HepG2 (cell line): ENCODE data around the gene RPS19BP1. TPM values are rescaled to one million over a fixed set of nuclear protein-coding genes. Genes with fewer than 3 reads are reported as not detected.

ENCODE experiments used
- DNMT3B ChIP-seq: conservative IDR thresholded peaks from 2 replicates; pipeline ENCODE4 v1.6.1; 2016; ENCODE audit warnings: missing biosample characterization, control low read depth
- HNF4A ChIP-seq: sonication (generic); formaldehyde crosslinking; IDR thresholded peaks from 2 replicates; pipeline ENCODE4 v1.4.0; 2020; ENCODE audit warnings: missing genetic modification reagents
- ZBTB3 ChIP-seq: sonication (generic); formaldehyde crosslinking; IDR thresholded peaks from 2 replicates; pipeline ENCODE4 v1.4.0; 2020; ENCODE audit warnings: low read depth, mild to moderate bottlenecking, moderate library complexity, missing genetic modification reagents, borderline replicate concordance
- ZBTB8A ChIP-seq: sonication (generic); formaldehyde crosslinking; IDR thresholded peaks from 2 replicates; pipeline ENCODE4 v1.4.0; 2020; ENCODE audit warnings: mild to moderate bottlenecking, low read depth, missing genetic modification reagents, borderline replicate concordance
- ZC3H13 ChIP-seq: sonication (generic); formaldehyde crosslinking; IDR thresholded peaks from 2 replicates; pipeline ENCODE4 v1.8.1; 2023; ENCODE audit warnings: mild to moderate bottlenecking, missing genetic modification reagents, moderate library complexity
- polyA plus RNA-seq, 8 experiments: library from polyadenylated mRNA; depleted of rRNA in 3 of 8; stranded (reverse) in 7 of 8; unstranded in 1 of 8; fragments of >200 nt; fragmentation: Illumina TruSeq in 4 of 8; extraction: Trizol in 4 of 8; gene quantifications; 2 replicates each; pipeline versions ENCODE4 v1.2.1 to v1.2.3, GENCODE V29; 2011 to 2016; ENCODE audit warnings: low read depth in 4 of 8, missing spikeins in 1 of 8, mixed read lengths in 1 of 8; ENCODE audit not compliant: insufficient read depth in 1 of 8
- total RNA-seq, 5 experiments: library from RNA; depleted of rRNA; stranded (reverse); fragments of >200 nt; fragmentation: Illumina TruSeq; extraction: Trizol; gene quantifications; 2 replicates each; pipeline ENCODE4 v1.2.3, GENCODE V29; 2016; ENCODE audit warnings: low read depth in 1 of 5
- TF ChIP-seq, protein P1 (sequence below): sonication (generic); formaldehyde crosslinking; IDR thresholded peaks from 2 replicates; pipeline ENCODE4 v1.5.0; 2020; ENCODE audit warnings: mild to moderate bottlenecking, missing genetic modification reagents, borderline replicate concordance
- TF ChIP-seq, protein P2 (sequence below): IDR thresholded peaks from 2 replicates; pipeline ENCODE4 v1.6.1; 2012; ENCODE audit warnings: low read length, improper control_type of control experiment
- TF ChIP-seq, protein P3 (sequence below): sonication (generic); formaldehyde crosslinking; IDR thresholded peaks from 2 replicates; pipeline ENCODE4 v1.5.1; 2020; ENCODE audit warnings: missing genetic modification reagents, mild to moderate bottlenecking, borderline replicate concordance
- TF ChIP-seq, protein P4 (sequence below): sonication (generic); formaldehyde crosslinking; IDR thresholded peaks from 2 replicates; pipeline ENCODE4 v1.8.0; 2022; ENCODE audit warnings: missing genetic modification reagents, low read depth, mild to moderate bottlenecking, borderline replicate concordance
- TF ChIP-seq, protein P5 (sequence below): fragments of 450-650 bp; IDR thresholded peaks from 2 replicates; pipeline ENCODE4 v1.6.1; 2017

The RPS19BP1 gene
- total and polyA plus RNA-seq, 2 of the 13 experiments (the other 11 are each of a cell fraction or from before 2014, with no cell fraction given) = 44.3 to 81.3 TPM

DNA sequence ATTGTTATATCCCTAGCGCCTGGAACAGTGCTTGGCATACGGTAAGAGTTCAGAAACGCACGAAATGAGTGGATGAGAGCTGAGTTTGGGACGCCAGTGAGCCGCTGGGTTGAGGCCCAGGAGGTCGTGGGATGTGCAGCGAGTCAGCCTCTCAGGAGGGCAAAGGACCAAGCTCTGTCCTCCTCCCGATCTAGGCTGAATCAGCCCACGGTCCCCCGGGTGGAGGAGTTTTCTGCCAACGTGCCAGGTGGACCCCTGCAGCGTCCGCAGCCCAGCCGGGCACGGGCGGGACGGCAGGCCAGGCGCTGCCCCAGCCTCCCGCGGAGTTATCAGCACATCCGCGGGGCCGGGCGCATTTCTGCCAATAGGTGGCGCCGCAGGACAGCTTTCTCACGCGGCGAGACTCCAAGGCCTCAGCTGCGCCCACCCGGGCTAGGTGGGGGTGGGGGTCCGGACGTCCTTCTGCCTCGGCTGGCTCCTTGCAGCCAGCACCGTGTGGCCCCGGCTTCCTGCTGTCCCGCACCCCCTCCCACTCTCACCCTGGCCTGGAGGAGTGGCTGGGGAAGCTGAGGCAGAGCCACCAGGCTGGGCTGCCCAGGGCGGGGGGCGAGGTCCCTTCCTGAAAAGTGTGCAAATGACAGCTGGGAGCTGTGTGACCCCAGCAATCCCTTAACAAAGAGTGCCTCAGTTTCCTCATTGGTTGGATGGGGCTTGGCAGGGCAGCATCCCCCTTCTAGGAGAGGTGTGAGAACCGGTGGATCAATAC is 2.2 kb upstream of the RPS19BP1 start (continued):
- TF ChIP-seq, protein P1, sequence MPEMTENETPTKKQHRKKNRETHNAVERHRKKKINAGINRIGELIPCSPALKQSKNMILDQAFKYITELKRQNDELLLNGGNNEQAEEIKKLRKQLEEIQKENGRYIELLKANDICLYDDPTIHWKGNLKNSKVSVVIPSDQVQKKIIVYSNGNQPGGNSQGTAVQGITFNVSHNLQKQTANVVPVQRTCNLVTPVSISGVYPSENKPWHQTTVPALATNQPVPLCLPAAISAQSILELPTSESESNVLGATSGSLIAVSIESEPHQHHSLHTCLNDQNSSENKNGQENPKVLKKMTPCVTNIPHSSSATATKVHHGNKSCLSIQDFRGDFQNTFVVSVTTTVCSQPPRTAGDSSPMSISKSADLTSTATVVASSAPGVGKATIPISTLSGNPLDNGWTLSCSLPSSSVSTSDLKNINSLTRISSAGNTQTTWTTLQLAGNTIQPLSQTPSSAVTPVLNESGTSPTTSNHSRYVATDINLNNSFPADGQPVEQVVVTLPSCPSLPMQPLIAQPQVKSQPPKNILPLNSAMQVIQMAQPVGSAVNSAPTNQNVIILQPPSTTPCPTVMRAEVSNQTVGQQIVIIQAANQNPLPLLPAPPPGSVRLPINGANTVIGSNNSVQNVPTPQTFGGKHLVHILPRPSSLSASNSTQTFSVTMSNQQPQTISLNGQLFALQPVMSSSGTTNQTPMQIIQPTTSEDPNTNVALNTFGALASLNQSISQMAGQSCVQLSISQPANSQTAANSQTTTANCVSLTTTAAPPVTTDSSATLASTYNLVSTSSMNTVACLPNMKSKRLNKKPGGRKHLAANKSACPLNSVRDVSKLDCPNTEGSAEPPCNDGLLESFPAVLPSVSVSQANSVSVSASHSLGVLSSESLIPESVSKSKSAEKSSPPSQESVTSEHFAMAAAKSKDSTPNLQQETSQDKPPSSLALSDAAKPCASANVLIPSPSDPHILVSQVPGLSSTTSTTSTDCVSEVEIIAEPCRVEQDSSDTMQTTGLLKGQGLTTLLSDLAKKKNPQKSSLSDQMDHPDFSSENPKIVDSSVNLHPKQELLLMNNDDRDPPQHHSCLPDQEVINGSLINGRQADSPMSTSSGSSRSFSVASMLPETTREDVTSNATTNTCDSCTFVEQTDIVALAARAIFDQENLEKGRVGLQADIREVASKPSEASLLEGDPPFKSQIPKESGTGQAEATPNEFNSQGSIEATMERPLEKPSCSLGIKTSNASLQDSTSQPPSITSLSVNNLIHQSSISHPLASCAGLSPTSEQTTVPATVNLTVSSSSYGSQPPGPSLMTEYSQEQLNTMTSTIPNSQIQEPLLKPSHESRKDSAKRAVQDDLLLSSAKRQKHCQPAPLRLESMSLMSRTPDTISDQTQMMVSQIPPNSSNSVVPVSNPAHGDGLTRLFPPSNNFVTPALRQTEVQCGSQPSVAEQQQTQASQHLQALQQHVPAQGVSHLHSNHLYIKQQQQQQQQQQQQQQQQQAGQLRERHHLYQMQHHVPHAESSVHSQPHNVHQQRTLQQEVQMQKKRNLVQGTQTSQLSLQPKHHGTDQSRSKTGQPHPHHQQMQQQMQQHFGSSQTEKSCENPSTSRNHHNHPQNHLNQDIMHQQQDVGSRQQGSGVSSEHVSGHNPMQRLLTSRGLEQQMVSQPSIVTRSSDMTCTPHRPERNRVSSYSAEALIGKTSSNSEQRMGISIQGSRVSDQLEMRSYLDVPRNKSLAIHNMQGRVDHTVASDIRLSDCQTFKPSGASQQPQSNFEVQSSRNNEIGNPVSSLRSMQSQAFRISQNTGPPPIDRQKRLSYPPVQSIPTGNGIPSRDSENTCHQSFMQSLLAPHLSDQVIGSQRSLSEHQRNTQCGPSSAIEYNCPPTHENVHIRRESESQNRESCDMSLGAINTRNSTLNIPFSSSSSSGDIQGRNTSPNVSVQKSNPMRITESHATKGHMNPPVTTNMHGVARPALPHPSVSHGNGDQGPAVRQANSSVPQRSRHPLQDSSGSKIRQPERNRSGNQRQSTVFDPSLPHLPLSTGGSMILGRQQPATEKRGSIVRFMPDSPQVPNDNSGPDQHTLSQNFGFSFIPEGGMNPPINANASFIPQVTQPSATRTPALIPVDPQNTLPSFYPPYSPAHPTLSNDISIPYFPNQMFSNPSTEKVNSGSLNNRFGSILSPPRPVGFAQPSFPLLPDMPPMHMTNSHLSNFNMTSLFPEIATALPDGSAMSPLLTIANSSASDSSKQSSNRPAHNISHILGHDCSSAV = no peak
- TF ChIP-seq HNF4A (CRISPR knock-in tag) = no peak
- TF ChIP-seq, protein P2, sequence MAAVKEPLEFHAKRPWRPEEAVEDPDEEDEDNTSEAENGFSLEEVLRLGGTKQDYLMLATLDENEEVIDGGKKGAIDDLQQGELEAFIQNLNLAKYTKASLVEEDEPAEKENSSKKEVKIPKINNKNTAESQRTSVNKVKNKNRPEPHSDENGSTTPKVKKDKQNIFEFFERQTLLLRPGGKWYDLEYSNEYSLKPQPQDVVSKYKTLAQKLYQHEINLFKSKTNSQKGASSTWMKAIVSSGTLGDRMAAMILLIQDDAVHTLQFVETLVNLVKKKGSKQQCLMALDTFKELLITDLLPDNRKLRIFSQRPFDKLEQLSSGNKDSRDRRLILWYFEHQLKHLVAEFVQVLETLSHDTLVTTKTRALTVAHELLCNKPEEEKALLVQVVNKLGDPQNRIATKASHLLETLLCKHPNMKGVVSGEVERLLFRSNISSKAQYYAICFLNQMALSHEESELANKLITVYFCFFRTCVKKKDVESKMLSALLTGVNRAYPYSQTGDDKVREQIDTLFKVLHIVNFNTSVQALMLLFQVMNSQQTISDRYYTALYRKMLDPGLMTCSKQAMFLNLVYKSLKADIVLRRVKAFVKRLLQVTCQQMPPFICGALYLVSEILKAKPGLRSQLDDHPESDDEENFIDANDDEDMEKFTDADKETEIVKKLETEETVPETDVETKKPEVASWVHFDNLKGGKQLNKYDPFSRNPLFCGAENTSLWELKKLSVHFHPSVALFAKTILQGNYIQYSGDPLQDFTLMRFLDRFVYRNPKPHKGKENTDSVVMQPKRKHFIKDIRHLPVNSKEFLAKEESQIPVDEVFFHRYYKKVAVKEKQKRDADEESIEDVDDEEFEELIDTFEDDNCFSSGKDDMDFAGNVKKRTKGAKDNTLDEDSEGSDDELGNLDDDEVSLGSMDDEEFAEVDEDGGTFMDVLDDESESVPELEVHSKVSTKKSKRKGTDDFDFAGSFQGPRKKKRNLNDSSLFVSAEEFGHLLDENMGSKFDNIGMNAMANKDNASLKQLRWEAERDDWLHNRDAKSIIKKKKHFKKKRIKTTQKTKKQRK = no peak
- TF ChIP-seq, protein P3, sequence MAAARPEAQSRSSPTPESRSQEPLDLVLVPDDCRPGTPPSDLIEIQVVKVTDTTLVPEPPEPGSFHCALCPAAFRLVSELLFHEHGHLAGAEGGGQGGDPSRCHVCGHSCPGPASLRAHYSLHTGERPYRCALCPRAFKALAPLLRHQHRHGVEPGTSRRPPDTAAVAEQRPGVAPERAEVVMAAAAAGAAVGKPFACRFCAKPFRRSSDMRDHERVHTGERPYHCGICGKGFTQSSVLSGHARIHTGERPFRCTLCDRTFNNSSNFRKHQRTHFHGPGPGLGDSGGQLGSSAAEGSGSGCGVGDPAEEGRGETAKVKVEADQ = no peak
- TF ChIP-seq ZBTB3 (CRISPR knock-in tag) = no peak
- TF ChIP-seq ZBTB8A = no peak
- no peak for TF ChIP-seq DNMT3B
- TF ChIP-seq, protein P4, sequence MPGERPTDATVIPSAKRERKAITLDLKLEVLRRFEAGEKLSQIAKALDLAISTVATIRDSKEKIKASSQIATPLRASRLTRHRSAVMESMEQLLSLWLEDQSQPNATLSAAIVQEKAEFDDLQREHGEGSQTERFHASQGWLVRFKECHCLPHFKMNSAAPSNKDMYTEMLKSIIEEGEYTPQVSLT (CRISPR knock-in tag) = no peak
- TF ChIP-seq ZC3H13 = no peak
- TF ChIP-seq, protein P5, sequence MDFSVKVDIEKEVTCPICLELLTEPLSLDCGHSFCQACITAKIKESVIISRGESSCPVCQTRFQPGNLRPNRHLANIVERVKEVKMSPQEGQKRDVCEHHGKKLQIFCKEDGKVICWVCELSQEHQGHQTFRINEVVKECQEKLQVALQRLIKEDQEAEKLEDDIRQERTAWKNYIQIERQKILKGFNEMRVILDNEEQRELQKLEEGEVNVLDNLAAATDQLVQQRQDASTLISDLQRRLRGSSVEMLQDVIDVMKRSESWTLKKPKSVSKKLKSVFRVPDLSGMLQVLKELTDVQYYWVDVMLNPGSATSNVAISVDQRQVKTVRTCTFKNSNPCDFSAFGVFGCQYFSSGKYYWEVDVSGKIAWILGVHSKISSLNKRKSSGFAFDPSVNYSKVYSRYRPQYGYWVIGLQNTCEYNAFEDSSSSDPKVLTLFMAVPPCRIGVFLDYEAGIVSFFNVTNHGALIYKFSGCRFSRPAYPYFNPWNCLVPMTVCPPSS = no peak
- TF ChIP-seq, all 625 proteins: peak for 119
